SK-N-MC (cell line): ENCODE data around the gene CCDC34.

ENCODE experiments used
- EZH2 ChIP-seq: fragments of 200-600 bp; sonication (generic); IDR thresholded peaks from one replicate; pipeline ENCODE4 v1.6.1; 2017; ENCODE audit warnings: antibody characterized with exemption
- FOXP2 ChIP-seq: optimal IDR thresholded peaks from 2 replicates; pipeline ENCODE3; 2011; ENCODE audit warnings: mild to moderate bottlenecking, moderate library complexity; ENCODE audit not compliant: insufficient read depth; ENCODE audit errors: extremely low read length, control extremely low read depth
- POLR2AphosphoS5 ChIP-seq: IDR thresholded peaks from 2 replicates; pipeline ENCODE4 v1.6.1; 2012; ENCODE audit warnings: mild to moderate bottlenecking, low read depth, low read length, borderline replicate concordance

GRCh38 chr11:27373856-27374602 lies 11.0 kb upstream of the CCDC34 start:
- TF ChIP-seq EZH2 (no peak), POLR2AphosphoS5 (no peak), FOXP2 (no peak)
